ENCODE measurements around the gene SLMAP.

Gene SLMAP

GRCh38 chr3:57758686-57759085 is 2.6 kb downstream of the SLMAP start:
- H3K4me3 ChIP-seq (ENCODE audit: low read depth, low read length), result no peak overlapping the region
- TF ChIP-seq CTCF (IDR thresholded peaks at IDR 0.05; ENCODE audit: control insufficient read depth, extremely low read depth, insufficient read depth), result no peak
- DNase-seq (ENCODE audit: low read depth), result no peak

- H3K4me3 ChIP-seq (ENCODE audit: low read depth, low read length), result no peak overlapping the region
- TF ChIP-seq CTCF (IDR thresholded peaks at IDR 0.05; ENCODE audit: control insufficient read depth, extremely low read depth, insufficient read depth), result no peak
- DNase-seq (ENCODE audit: low read depth), result no peak
These were observed 8.7 kb downstream of the SLMAP start for GRCh38 chr3:57764794-57765193.

GRCh38 chr3:57768595-57768994 is 12.5 kb downstream of the SLMAP start:
- TF ChIP-seq CTCF (IDR thresholded peaks at IDR 0.05; ENCODE audit: control insufficient read depth, extremely low read depth, insufficient read depth), result no peak
- no peak overlapping the region for H3K4me3 ChIP-seq (ENCODE audit: low read depth, low read length)
- DNase-seq (ENCODE audit: low read depth), result no peak

- DNase-seq (ENCODE audit: low read depth), result no peak
- H3K4me3 ChIP-seq (ENCODE audit: low read depth, low read length), result no peak overlapping the region
- TF ChIP-seq CTCF (IDR thresholded peaks at IDR 0.05; ENCODE audit: control insufficient read depth, extremely low read depth, insufficient read depth), result no peak
These were observed 14.1 kb downstream of the SLMAP start for GRCh38 chr3:57770009-57770827.

GRCh38 chr3:57772251-57772650 is 16.1 kb downstream of the SLMAP start:
- no peak overlapping the region for H3K4me3 ChIP-seq (ENCODE audit: low read depth, low read length)

GRCh38 chr3:57777774-57778173 is 21.7 kb downstream of the SLMAP start:
- no peak overlapping the region for H3K4me3 ChIP-seq (ENCODE audit: low read depth, low read length)
- no peak for TF ChIP-seq CTCF (IDR thresholded peaks at IDR 0.05; ENCODE audit: control insufficient read depth, extremely low read depth, insufficient read depth)
- no peak for DNase-seq (ENCODE audit: low read depth)

More at GRCh38 chr3:57772251-57772650, 16.1 kb downstream of the SLMAP start:
- TF ChIP-seq CTCF (IDR thresholded peaks at IDR 0.05; ENCODE audit: control insufficient read depth, extremely low read depth, insufficient read depth), result no peak
- no peak for DNase-seq (ENCODE audit: low read depth)

- DNase-seq (ENCODE audit: low read depth), result no peak
- H3K4me3 ChIP-seq (ENCODE audit: low read depth, low read length), result no peak overlapping the region
- no peak for TF ChIP-seq CTCF (IDR thresholded peaks at IDR 0.05; ENCODE audit: control insufficient read depth, extremely low read depth, insufficient read depth)
These were observed 22.4 kb downstream of the SLMAP start for GRCh38 chr3:57778494-57778893.

All from LNCaP clone FGC (cell line).